GM19193 (cell line): ENCODE results near the gene CLEC4G.

Source experiments
- POLR2A ChIP-seq: IDR thresholded peaks from 4 replicates; pipeline ENCODE4 v1.6.1; 2011; ENCODE audit not compliant: insufficient read depth, insufficient read length; ENCODE audit errors: extremely low read depth

CLEC4G gene

DNA sequence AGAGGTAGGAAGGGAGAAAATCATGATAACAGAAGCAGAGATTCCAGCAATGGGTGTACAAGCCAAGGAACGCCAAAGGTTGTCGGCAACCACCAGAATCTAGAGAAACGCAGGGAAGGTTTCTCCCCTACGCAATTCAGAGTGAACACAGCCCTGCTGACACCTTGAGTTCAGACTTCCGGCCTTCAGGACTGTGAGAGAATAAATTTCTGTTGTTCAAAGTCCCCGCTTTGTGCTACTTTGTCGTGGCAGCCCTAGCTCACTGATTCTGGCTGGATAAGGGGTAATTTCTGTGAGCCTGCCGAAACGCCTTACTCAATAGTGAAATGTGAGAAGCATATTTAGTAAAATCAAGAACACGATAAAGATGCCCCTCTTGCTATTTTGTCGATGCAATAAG is 5.3 kb upstream of the CLEC4G start:
- no peak for TF ChIP-seq POLR2A

- no peak for TF ChIP-seq POLR2A
Observed at GRCh38 chr19:7736148-7736547, 4.2 kb upstream of the CLEC4G start.

- no peak for TF ChIP-seq POLR2A
Observed at GRCh38 chr19:7734220-7735203, 2.6 kb upstream of the CLEC4G start.

GRCh38 chr19:7733376-7733775 is 1.5 kb upstream of the CLEC4G start:
- no peak for TF ChIP-seq POLR2A

DNA sequence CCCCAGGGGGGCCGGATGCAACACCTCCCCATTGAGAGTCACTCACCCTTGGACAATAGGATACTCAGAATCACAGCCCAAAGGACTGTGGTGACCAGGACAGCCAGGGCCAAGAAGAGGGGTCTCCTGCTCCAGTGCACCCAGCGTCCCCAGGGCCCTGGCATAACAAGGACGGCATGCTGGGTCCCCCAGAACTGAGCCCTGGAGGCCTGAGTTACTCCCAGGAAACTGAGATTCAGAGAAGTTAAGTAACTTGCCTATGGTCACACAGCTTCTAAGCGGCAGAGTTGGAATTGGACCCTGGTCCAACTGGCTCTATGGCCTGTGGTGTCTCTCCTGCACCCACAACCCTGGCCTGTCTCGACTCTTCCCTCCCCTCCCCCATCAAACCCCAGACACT is 295 bp downstream of the CLEC4G start:
- no peak for TF ChIP-seq POLR2A

DNA sequence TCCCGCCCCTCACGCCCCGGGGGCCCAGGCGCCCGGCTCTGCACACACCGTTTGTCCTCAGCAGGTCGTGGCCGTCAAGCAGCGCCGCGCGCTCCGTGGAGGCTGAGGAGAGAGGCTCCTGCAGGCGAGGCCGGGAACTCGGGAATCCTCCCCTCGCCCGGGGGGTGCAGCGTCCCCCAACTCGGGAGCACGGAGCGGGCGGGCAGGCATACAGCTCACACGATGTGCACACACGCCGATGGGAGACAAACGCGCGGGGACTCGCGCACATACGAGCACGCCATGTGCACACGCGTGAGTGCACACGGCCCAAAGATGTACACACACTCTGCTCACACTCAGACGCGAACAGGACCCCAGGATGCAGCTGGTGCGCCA is 703 bp downstream of the CLEC4G start:
- no peak for TF ChIP-seq POLR2A

DNA sequence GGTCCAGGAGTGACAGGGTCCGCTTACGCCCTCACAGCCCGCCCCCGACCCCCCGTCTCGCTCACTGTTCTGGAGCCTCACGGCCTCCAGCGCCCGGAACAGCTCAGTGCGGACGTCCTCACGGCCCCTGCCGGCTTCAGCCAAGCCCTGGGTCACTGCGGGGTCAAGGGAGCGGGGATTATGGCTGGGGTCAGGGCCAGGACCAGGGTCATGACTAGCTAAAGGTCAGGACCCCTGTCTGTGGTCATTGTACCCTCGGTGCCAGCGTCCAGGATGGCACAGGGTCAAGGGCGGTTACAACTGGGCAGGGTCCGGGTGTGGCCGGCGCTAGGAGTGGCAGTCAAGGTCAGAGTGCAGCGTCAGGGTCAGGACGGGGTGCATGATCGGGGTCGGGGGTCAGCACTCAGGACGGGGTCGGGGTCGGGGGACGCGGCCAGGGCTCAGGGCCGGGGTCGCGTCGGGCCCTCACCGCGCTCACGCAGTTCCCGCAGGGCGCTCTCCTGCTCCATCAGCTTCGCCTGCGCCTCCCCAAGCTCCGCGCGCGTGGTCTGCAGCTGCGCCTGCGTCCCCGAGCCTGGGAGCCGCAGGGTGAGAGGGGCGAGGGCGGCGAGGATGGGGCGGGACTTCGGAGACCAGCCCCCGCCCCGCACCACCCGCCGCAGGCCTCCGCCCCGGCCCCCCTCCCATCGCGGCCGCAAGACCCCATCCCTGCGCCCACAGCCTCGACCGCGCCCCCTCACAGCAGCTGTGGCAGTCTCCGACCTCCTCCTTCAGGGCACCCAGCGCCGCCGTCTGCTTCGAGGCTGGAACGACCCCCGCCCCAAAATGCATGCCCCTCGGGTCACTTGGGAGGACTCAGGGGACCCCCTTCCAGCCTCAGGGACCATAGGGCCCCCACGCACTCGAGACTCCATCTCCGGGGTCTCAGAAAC is 1.4 kb downstream of the CLEC4G start:
- TF ChIP-seq POLR2A, result no peak

GRCh38 chr19:7729831-7730285 is 2.1 kb downstream of the CLEC4G start:
- no peak for TF ChIP-seq POLR2A

GRCh38 chr19:7729211-7729610 is 2.7 kb downstream of the CLEC4G start:
- TF ChIP-seq POLR2A, result no peak

GRCh38 chr19:7725791-7726190 is 6.1 kb downstream of the CLEC4G start:
- no peak for TF ChIP-seq POLR2A

DNA sequence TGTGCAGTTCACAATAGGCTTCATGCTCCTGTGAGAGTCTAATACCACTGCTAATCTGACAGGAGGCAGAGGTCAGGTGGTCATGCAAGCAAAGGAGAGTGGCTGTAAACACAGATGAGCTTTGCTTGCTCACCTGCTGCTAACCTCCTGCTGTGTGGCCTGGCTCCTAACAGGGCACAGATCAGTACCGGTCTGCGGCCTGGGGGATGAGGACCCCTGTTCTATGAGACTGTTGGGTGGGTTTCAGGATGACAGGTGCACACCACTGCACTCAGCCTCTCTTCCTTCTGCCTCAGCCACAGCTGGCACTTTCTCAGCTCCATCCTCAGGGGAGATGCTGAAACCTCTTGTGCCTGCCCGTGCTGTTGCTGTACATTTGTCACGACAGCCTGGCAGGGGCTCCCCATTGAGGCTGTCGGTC is 9.7 kb downstream of the CLEC4G start:
- TF ChIP-seq POLR2A, result no peak

GRCh38 chr19:7720351-7720750 is 11.6 kb downstream of the CLEC4G start:
- TF ChIP-seq POLR2A, result no peak

GRCh38 chr19:7718668-7719067 is 13.2 kb downstream of the CLEC4G start:
- TF ChIP-seq POLR2A, result no peak

DNA sequence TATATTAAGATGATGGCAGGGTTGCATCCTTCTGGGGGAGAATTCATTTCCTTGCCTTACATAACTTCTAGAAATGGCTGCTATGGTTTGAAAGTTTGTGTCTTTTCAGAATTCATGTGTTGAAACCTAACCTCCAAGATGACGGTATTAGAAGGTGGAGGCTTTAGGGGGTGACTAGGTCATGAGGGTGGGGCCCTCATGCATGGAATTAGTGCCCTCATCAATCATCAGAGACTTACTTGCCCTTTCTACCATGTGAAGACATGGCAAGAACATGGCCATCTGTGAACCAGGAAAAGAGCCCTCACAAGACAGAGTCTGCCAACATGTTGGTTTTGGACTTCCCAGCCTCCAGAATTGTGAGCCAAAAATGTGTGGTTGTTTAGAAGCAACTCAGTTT is 15.1 kb downstream of the CLEC4G start:
- no peak for TF ChIP-seq POLR2A

GRCh38 chr19:7715671-7716070 is 16.2 kb downstream of the CLEC4G start:
- TF ChIP-seq POLR2A, result no peak
